HG02970 (cell line): ENCODE results near the gene SPDL1.

Experiments used
- ATAC-seq: cut with Tn5 transposase; IDR thresholded peaks from one replicate; pipeline ENCODE4 v1.9.1; 2021; ENCODE audit warnings: mild to moderate bottlenecking, moderate library complexity, moderate number of reproducible peaks; ENCODE audit not compliant: unreplicated experiment, low FRiP score

Gene SPDL1

DNA sequence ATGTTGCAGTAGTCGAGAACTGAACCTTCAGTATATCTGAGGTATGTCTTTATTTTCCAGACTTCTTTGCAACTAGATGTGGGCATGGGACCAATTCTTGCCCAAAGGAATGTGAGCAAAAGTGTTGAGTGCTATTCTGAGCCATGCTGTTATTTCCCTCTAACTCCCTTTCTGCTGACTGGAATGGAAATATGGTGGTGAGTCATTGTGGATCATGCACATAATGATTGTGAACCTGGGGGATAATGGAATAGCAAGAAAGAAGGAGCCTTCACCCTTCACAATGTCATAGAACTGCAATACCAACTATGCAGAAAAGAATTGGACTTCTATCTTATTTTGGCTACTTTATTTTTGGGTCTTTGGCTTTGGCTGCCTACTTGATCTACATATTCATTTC, 43.2 kb downstream of the SPDL1 start:
- no peak for ATAC-seq

DNA sequence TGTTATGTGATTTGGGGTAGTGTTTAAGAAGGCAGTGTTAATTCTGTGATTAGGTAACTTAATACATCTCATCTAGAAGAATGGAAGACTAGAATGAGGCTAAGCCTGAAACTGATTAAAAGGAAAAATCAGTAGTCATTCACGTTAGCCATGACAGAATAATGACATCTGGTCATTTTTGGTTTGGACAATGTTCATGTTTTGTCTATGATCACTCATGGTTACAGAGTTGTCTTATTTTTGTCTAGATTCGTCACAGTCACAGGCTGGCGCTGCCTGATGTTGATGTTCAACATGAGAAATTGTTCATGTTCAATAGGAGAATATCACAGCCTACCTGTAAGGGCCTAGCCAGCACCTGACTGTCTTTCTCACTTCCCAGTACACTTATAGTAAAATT, 44.0 kb downstream of the SPDL1 start:
- no peak for ATAC-seq

DNA sequence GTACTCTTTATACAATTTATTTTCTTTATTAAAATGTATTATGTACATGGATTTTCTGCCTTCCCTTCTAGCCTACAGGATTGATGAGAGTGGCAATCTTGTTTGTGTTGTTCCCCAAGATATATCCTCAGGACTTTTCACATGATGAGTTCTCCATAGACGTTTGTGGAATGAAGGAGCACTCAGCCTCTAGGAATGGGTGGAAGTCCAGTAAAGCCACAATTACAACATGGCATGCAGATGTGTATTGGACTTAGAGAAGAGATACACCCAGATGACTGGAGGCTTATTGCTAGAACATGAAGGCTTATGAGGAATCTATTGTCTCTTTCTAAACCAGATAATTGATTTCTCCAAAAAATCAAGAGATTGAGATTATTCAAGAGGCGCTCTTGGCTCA, 45.3 kb downstream of the SPDL1 start:
- no peak for ATAC-seq

DNA sequence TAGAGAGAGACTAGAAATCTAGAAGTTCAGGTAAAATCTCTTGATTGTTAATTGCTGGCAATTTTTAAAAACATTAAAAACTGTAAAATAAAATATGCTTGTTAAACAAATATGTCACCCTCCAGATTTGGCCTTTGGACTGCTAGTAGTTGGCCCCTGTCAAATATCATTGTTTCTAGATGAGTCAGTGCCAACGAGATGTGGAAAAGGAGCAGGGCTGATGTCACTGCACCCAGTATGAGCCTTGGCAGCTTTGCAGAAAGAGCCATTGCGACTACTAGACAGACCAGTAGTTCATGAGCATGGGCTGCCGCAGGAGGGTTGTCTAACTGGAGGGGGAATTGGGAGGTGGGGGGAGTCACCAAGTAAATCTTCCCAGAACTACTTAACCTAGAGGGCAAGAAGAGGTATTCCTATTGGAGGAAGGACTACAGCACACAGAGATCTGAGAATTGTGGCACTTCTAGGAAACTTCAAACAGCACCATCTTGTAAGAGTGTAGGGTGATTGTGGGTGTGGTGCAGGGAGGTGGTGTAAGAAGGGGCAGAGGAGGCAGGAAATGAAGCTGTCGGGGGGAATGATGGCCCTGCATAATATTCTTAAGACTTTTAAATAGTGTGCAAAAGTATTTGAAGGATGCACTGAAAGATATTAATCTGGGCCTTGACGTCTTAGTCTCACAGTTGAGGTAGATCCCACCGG, 46.4 kb downstream of the SPDL1 start:
- no peak for ATAC-seq

DNA sequence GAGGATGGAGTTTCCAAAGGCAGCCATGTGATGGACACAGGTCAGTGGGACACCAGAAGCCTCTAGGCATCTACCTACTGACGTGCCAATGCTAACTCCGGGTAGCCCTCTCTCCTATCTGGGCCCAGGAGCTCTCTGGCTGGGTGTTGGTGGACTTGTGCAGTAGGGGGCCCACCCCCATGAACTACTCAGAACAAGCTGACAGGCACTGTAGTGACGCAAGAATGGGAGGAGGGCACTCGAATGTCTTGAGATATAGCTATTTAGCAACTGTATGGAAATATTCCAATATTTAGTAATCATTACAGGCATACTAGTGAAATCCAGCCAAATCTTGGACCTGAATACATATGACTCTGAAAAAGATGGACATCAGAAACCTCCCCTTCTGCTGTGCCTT, 47.8 kb downstream of the SPDL1 start:
- no peak for ATAC-seq

GRCh38 chr5:169632946-169633345, 49.4 kb downstream of the SPDL1 start:
- no peak for ATAC-seq

DNA sequence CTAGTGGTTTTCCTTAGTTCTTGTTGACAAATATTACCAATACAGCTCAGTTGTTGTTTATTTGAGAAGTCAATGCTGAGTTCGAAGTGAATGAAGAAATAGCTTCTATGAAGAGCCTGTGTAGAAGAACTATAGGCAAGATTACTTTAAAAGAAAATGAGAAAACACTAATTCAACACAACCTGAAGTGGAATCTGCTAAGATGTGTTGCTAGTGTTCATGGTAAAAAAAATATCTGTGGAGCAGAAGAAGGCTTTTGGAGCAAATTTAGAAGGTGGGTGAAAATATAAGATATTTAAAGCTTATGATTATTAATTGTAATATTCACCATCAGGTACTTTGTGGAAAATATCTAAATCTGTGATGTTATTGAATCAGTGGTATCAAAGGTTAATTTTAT, 51.0 kb downstream of the SPDL1 start:
- ATAC-seq = no peak

GRCh38 chr5:169635936-169636335, 52.4 kb downstream of the SPDL1 start:
- ATAC-seq = no peak

GRCh38 chr5:169636477-169637084, 53.0 kb downstream of the SPDL1 start:
- peak; percentile 4 for ATAC-seq

GRCh38 chr5:169637085-169637548, 53.5 kb downstream of the SPDL1 start, which contains the start of gene DOCK2:
Gene DOCK2 (plus strand): TSS chr5:169637275. CDS start chr5:169637327, 52 bp downstream.
- peak; percentile 84 for ATAC-seq

DNA sequence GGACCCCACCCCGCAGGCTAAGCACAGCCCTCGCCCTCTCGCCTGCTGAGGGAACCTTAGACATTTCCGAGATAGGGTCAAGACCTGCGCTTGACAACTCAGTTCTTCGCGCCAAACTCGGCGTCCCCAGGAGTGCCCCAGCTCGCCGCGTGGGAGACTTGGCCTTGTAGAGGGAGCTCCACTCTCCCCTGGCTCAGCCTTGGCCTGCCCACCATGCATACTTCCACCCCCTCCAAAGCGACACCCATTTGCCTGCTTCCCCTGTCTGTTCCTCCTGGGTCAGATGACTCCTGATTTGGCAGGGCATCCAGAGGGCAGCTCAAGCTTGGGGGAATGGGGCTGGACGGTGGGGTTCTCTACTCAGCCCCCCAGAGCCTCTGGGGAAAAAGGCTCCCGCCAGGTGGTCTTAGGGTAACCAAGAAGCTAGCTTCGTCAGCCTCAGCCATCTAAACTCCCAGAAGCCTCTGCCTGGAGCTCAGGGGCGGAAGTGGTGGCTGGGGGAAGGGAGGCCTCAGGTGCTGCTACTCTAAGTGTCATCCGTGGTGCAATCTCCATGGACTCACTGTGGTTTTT, 54.1 kb downstream of the SPDL1 start:
- ATAC-seq = peak; percentile 42

DNA sequence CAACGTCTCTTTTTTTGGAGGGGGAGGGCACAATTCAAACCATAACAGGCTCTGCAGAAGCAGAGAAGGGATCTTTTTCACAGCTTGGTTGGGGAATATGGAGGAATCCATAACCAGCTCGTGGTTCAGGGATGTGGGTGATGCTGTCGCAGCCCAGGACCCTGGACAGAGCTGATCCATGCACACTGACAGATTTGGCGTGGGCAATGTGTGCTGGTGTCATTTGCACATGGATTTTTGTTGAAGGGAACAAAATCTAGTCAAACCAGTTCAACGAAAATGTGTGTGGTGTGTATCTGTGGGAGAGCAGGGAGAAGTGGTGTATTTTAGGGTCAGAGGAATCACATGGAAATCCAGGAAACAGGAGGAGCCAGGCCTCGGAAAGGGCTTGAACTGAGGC, 57.7 kb downstream of the SPDL1 start:
- ATAC-seq = no peak

DNA sequence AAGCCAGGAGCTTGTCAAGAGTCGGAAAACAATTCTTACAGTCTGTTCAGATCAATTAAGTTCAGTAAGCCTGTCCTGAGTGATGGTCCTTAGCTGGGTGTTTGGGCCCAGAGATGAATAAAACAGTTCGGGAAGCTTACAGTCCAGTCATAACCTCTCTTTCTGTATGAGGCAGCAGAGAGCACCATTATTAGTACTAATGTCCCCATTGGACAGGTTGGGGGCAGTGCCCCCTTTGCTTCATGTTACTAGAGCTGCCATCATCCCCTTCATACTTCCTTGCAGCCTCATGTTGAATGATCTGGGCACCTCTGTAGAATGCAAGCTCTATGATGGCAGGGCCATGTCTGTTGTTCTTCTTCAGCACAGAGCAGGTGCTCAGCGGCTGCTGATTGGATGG, 63.3 kb downstream of the SPDL1 start:
- ATAC-seq = no peak

- ATAC-seq = no peak
Measured at GRCh38 chr5:169647566-169647965, 64.0 kb downstream of the SPDL1 start.

GRCh38 chr5:169648725-169649310, 65.2 kb downstream of the SPDL1 start:
- no peak for ATAC-seq

- ATAC-seq = no peak
Measured at GRCh38 chr5:169649486-169649885, 65.9 kb downstream of the SPDL1 start.

- no peak for ATAC-seq
Measured at GRCh38 chr5:169650701-169651331, 67.2 kb downstream of the SPDL1 start.

- no peak for ATAC-seq
Measured at GRCh38 chr5:169651526-169651925, 68.0 kb downstream of the SPDL1 start.

DNA sequence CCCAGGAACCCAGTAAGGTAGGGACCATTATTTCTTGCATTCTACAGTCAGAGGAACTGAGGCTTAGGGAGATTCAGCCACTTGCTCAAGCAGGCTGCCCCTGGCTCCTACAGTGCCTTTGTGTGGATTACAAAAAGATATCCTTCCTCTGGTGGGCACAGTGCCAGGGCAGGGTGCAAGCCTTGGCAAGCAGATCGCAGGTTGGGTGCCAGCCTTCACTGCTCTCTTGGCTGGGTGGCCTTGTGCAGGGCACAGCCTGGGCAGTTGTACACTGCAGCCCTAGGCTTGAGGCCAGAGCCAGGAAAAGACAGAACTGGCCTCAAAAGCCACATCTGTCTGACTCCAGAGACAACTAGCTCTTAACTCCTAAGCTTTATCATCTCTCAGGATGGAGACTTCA, 68.5 kb downstream of the SPDL1 start:
- ATAC-seq = no peak

GRCh38 chr5:169653091-169653490, 69.5 kb downstream of the SPDL1 start:
- no peak for ATAC-seq
